OCI-LY7 (cell line): ENCODE data around the gene HS1BP3. TPM values are rescaled to one million over a fixed set of nuclear protein-coding genes. Genes with fewer than 3 reads are reported as not detected.

Experiments used
- BruUV-seq: library from RNA; stranded (reverse); fragments of 400-500 nt; replicated peaks from 2 replicates; lab custom pipeline; 2021; lab: Mats Ljungman, UMichigan
- CTCF ChIA-PET: fragments of 300-600 bp; sonication (Branson Sonifier 250); formaldehyde crosslinking; loops from one replicate; lab custom pipeline; 2022; ENCODE audit warnings: antibody characterized with exemption; ENCODE audit not compliant: unreplicated experiment; lab: Charles Lee
- POLR2A ChIA-PET: fragments of 300-600 bp; sonication (Branson Sonifier 250); formaldehyde crosslinking; loops from one replicate; lab custom pipeline; 2022; ENCODE audit warnings: antibody characterized with exemption; lab: Charles Lee
- DNase-seq: peaks from one replicate; pipeline ENCODE4 v3.0.0-alpha.2; 2015; ENCODE audit warnings: low spot score
- H2AFZ ChIP-seq: fragments of 200-600 bp; sonication (generic), shearing (Covaris generic); 2 replicates; pipeline ENCODE4 v1.6.1; 2014; ENCODE audit warnings: mild to moderate bottlenecking, antibody characterized with exemption, low read length, moderate library complexity
- H3K27ac ChIP-seq: fragments of 200-600 bp; sonication (generic); 2 replicates; pipeline ENCODE4 v1.5.1; 2014; ENCODE audit warnings: mixed run types, low read depth, mild to moderate bottlenecking, moderate library complexity, low read length, inconsistent platforms; ENCODE audit not compliant: poor library complexity, severe bottlenecking
- H3K36me3 ChIP-seq: fragments of 200-600 bp; sonication (generic); 2 replicates; pipeline ENCODE4 v1.6.1; 2014; ENCODE audit warnings: mild to moderate bottlenecking, antibody characterized with exemption, low read length, moderate library complexity, mixed read lengths; ENCODE audit not compliant: insufficient read depth
- H3K4me1 ChIP-seq: fragments of 200-600 bp; sonication (generic); 2 replicates; pipeline ENCODE4 v1.5.1; 2014; ENCODE audit warnings: mild to moderate bottlenecking, low read length; ENCODE audit not compliant: insufficient read depth, poor library complexity, severe bottlenecking
- H3K4me2 ChIP-seq: fragments of 200-600 bp; sonication (generic); 2 replicates; pipeline ENCODE4 v1.6.1; 2014; ENCODE audit warnings: mild to moderate bottlenecking, low read length
- H3K4me3 ChIP-seq: fragments of 200-600 bp; sonication (generic); 2 replicates; pipeline ENCODE4 v1.5.1; 2014; ENCODE audit warnings: mild to moderate bottlenecking, low read depth, low read length; ENCODE audit not compliant: poor library complexity, severe bottlenecking
- H3K79me2 ChIP-seq: fragments of 200-600 bp; sonication (generic); 2 replicates; pipeline ENCODE4 v1.6.1; 2016; ENCODE audit warnings: low read depth, mild to moderate bottlenecking, low read length, moderate library complexity, mixed read lengths; ENCODE audit not compliant: insufficient read depth
- H3K9me2 ChIP-seq: fragments of 200-600 bp; sonication (generic); 2 replicates; pipeline ENCODE4 v1.6.1; 2016; ENCODE audit warnings: mild to moderate bottlenecking, low read length, mixed read lengths; ENCODE audit not compliant: insufficient read depth
- H3K9me3 ChIP-seq: fragments of 200-600 bp; sonication (generic); 2 replicates; pipeline ENCODE4 v1.6.1; 2014; ENCODE audit warnings: mild to moderate bottlenecking, mixed run types, low read length, mixed read lengths
- H4K20me1 ChIP-seq: fragments of 200-600 bp; sonication (generic); 2 replicates; pipeline ENCODE4 v1.6.1; 2014; ENCODE audit warnings: mild to moderate bottlenecking, antibody characterized with exemption, low read length, moderate library complexity, mixed read lengths; ENCODE audit not compliant: insufficient read depth
- EZH2phosphoT487 ChIP-seq: fragments of 200-600 bp; sonication (generic); IDR thresholded peaks from 2 replicates; pipeline ENCODE4 v1.6.1; 2018; ENCODE audit warnings: low read depth, borderline replicate concordance, mild to moderate bottlenecking, mixed run types, antibody characterized with exemption, low read length, moderate library complexity, mixed read lengths
- intact Hi-C: fragments of 100-400 bp; cut with micrococcal nuclease; formaldehyde crosslinking; loops from one replicate; pipeline ENCODE4 v1.10.0; 2022; ENCODE audit not compliant: unreplicated experiment
- total RNA-seq, 2 experiments: library from RNA; depleted of rRNA in 1 of 2; stranded (reverse); fragments of >200 nt in 1 of 2; shearing (Covaris generic) in 1 of 2; gene quantifications; 2 replicates each; pipeline ENCODE4 v1.2.3, GENCODE V29; 2014 to 2022
- TF ChIP-seq, protein P1 (sequence below): fragments of 200-600 bp; sonication (generic); conservative IDR thresholded peaks from 2 replicates; pipeline ENCODE4 v1.5.1; 2014; ENCODE audit warnings: mild to moderate bottlenecking, antibody characterized with exemption, low read length, moderate library complexity, mixed read lengths

The HS1BP3 gene
- total RNA-seq, 2 experiments from 2014 or later = 10.6 to 15.2 TPM

DNA sequence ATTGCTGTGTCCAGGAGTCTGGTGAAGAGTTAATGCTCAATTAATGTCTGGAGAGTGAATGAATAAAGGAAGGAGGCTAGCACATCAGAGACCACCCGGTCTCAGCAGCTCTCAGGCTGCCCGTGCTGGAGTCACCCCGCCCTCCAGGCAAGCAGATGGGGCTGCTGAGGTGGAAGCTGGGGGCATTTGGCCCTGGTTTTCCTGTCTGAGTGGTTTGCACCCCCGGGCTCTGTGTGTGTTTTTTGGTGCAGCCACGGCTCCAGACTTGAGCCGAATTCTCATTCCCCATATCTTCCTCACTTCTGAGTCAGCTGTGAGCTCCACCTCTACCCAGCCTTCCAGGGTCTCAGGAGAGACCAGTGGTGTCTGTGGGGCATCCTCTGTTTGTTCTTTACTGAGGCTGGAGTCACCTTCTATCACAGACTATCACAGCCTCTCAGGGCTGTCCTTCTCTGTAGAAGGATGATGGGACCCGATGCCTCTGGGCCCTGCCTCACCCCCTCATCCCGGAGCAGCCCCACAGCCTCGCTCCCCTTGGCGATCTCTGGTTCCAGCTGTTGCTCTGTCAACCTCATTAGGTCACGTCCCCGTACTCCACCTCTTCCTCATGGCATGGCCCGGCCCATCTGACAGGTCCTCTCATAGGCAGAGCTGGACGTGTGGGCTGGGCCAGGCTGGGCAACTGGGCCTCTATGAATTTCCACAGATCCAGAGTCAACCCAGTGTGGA lies 60.8 kb downstream of the HS1BP3 start:
- H3K36me3 ChIP-seq = no peaks in the 10 kb centered on the region
- ChIA-PET POLR2A (interaction anchor here (1.3 kb wide), 1 partner anchor 18 kb away, joined by 4 read pairs; no protein-coding TSS in a partner anchor), CTCF (no interaction called here)
- BruUV-seq = no TSS peak
- 0 out of 2 replicates have a peak, but pooled peaks cover 6% of the 10 kb centered on the region for H4K20me1 ChIP-seq
- H3K79me2 ChIP-seq = no peaks in the 10 kb centered on the region
- intact Hi-C loops = no loop called here
- no peak overlapping the region for H3K4me3 ChIP-seq
- H3K27ac ChIP-seq = no peak overlapping the region
- no peak overlapping the region for H2AFZ ChIP-seq
- TF ChIP-seq, protein P1, sequence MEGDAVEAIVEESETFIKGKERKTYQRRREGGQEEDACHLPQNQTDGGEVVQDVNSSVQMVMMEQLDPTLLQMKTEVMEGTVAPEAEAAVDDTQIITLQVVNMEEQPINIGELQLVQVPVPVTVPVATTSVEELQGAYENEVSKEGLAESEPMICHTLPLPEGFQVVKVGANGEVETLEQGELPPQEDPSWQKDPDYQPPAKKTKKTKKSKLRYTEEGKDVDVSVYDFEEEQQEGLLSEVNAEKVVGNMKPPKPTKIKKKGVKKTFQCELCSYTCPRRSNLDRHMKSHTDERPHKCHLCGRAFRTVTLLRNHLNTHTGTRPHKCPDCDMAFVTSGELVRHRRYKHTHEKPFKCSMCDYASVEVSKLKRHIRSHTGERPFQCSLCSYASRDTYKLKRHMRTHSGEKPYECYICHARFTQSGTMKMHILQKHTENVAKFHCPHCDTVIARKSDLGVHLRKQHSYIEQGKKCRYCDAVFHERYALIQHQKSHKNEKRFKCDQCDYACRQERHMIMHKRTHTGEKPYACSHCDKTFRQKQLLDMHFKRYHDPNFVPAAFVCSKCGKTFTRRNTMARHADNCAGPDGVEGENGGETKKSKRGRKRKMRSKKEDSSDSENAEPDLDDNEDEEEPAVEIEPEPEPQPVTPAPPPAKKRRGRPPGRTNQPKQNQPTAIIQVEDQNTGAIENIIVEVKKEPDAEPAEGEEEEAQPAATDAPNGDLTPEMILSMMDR = no peak
- no peak for TF ChIP-seq EZH2phosphoT487
- H3K4me2 ChIP-seq = no peak overlapping the region
- H3K9me2 ChIP-seq = no peaks in the 10 kb centered on the region
- no peaks in the 10 kb centered on the region for H3K9me3 ChIP-seq
- DNase-seq = no peak
- peaks cover 13% of the 10 kb centered on the region for H3K4me1 ChIP-seq

DNA sequence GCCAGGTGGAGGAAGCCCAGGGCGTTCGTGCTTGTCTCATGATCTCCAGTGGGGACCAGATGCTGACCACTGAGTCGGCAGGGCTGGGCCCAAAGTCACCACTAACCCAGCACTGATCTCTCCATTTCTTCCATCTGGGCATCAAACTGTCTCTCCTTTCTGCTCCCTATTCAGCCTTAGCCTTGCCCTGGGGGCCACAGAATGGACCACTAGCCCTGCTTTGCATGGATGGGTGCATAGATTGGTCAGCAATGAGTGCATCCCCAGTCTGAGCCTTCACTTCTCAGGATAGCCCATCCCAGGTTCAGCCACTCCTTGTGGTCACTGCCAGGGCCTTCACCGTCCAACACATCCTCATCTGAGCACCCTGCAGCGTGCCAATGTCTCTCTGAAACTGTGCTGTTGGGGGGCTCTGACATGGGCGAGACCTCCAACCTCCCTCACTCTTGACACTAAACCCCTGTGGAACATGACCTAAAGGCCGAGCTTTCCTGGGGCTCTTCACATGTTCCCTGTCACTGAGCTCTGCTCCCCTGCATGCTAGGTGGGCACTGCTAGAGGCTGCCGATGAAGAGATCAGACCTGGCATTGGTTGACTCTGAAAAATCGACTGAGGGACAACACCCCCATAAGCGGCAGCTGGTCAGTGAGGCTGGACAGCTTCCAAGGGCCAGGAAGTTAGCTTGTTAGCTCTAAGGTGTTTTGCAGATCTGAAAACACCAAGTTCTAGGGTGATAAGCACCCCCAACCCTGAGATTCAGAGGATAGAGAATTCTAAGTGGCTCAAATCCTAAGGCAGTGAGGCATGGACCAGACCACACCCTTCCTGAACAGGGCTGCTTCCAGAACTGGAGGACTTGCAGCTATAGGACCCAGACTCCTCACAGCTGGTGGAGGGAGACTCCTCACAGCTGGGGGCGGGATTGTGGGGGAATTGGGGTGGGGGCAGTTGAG lies 61.7 kb downstream of the HS1BP3 start:
- H3K4me2 ChIP-seq = no peak overlapping the region
- no peaks in the 10 kb centered on the region for H3K9me2 ChIP-seq
- H2AFZ ChIP-seq = no peak overlapping the region
- no peak overlapping the region for H3K4me3 ChIP-seq
- no peaks in the 10 kb centered on the region for H4K20me1 ChIP-seq
- no TSS peak for BruUV-seq
- no peaks in the 10 kb centered on the region for H3K36me3 ChIP-seq
- no peak overlapping the region for H3K27ac ChIP-seq
- H3K4me1 ChIP-seq = peaks cover 3% of the 10 kb centered on the region
- TF ChIP-seq, protein P1 = no peak
- TF ChIP-seq EZH2phosphoT487 = no peak
- ChIA-PET POLR2A (interaction anchor here (1.3 kb wide), 1 partner anchor 19 kb away, joined by 4 read pairs; no protein-coding TSS in a partner anchor), CTCF (no interaction called here)
- intact Hi-C loops = no loop called here
- H3K79me2 ChIP-seq = no peaks in the 10 kb centered on the region
- DNase-seq = no peak
- H3K9me3 ChIP-seq = no peaks in the 10 kb centered on the region
